PFSK-1 (cell line): ENCODE results near the gene CD33.

ENCODE experiments used
- FOXP2 ChIP-seq: optimal IDR thresholded peaks from 2 replicates; pipeline ENCODE3; 2011; ENCODE audit warnings: borderline replicate concordance, control low read depth, inconsistent platforms; ENCODE audit not compliant: insufficient read depth; ENCODE audit errors: extremely low read length, extremely low read depth
- POLR2AphosphoS5 ChIP-seq: IDR thresholded peaks from 2 replicates; pipeline ENCODE4 v1.6.1; 2012; ENCODE audit warnings: low read depth, mild to moderate bottlenecking, control low read depth, low read length, moderate library complexity
- REST ChIP-seq, 2 experiments: IDR thresholded peaks; 2 replicates each; pipeline versions ENCODE4 v1.6.1 to v1.8.0; 2011 to 2012; ENCODE audit warnings: low read depth in 2 of 2, low read length in 2 of 2, control low read depth in 1 of 2, inconsistent platforms in 1 of 2, mild to moderate bottlenecking in 1 of 2, moderate library complexity in 1 of 2; ENCODE audit not compliant: insufficient read depth in 1 of 2
- SIN3A ChIP-seq: IDR thresholded peaks from 2 replicates; pipeline ENCODE4 v1.6.1; 2012; ENCODE audit warnings: mild to moderate bottlenecking, low read length, moderate library complexity, borderline replicate concordance; ENCODE audit not compliant: insufficient read depth
- TAF1 ChIP-seq: IDR thresholded peaks from 2 replicates; pipeline ENCODE4 v1.6.1; 2012; ENCODE audit warnings: low read length, control low read depth, borderline replicate concordance; ENCODE audit not compliant: insufficient read depth

The CD33 gene

GRCh38 chr19:51274049-51274770, 49.3 kb downstream of the CD33 start:
- TF ChIP-seq SIN3A (no peak), POLR2AphosphoS5 (no peak), TAF1 (no peak), REST (IDR thresholded peaks at IDR 0.05; ENCODE audit: insufficient read depth in 1 of 2, low read depth in 2 of 2, low read length in 2 of 2) (no peak), FOXP2 (no peak)

GRCh38 chr19:51277112-51277511, 52.2 kb downstream of the CD33 start:
- TF ChIP-seq SIN3A (no peak), FOXP2 (no peak), REST (IDR thresholded peaks at IDR 0.05; ENCODE audit: insufficient read depth in 1 of 2, low read depth in 2 of 2, low read length in 2 of 2) (no peak), POLR2AphosphoS5 (no peak), TAF1 (no peak)

GRCh38 chr19:51282335-51282734, 57.5 kb downstream of the CD33 start:
- TF ChIP-seq SIN3A = no peak
- TF ChIP-seq POLR2AphosphoS5 = no peak
- no peak for TF ChIP-seq TAF1
- no peak for TF ChIP-seq REST (IDR thresholded peaks at IDR 0.05; ENCODE audit: insufficient read depth in 1 of 2, low read depth in 2 of 2, low read length in 2 of 2)
- TF ChIP-seq FOXP2 = no peak

GRCh38 chr19:51285682-51286081, 60.8 kb downstream of the CD33 start:
- TF ChIP-seq FOXP2 (no peak), REST (IDR thresholded peaks at IDR 0.05; ENCODE audit: insufficient read depth in 1 of 2, low read depth in 2 of 2, low read length in 2 of 2) (no peak), POLR2AphosphoS5 (no peak), SIN3A (no peak), TAF1 (no peak)
